Smooth muscle cell of the brain vasculature (primary cell): ENCODE measurements around the gene ZNF106.

ENCODE experiments used
- DNase-seq: peaks from one replicate; pipeline ENCODE4 v3.0.0-alpha.2; 2012; ENCODE audit warnings: low read depth, low spot score

The ZNF106 gene

GRCh38 chr15:42474827-42475226 lies 16.1 kb downstream of the ZNF106 start:
- no peak for DNase-seq

DNA sequence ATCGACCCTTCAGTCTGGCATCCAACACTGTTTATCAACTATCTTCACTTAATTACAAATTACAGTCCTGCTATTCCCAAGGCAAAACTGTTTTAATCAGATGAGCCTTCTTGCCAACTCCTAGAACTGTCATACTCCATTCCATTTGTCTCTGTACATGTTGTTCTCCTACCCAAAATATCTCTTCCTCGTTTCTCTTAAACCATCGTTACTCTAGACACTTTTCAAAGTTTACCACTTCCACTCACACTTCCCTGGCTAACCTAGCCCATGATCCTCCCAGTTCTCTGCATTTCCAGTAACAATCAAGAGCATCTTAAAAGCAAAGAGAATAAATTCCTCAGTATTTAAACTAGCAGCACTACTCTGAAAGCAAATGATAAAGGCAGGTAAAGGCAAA lies 19.9 kb downstream of the ZNF106 start:
- no peak for DNase-seq

DNA sequence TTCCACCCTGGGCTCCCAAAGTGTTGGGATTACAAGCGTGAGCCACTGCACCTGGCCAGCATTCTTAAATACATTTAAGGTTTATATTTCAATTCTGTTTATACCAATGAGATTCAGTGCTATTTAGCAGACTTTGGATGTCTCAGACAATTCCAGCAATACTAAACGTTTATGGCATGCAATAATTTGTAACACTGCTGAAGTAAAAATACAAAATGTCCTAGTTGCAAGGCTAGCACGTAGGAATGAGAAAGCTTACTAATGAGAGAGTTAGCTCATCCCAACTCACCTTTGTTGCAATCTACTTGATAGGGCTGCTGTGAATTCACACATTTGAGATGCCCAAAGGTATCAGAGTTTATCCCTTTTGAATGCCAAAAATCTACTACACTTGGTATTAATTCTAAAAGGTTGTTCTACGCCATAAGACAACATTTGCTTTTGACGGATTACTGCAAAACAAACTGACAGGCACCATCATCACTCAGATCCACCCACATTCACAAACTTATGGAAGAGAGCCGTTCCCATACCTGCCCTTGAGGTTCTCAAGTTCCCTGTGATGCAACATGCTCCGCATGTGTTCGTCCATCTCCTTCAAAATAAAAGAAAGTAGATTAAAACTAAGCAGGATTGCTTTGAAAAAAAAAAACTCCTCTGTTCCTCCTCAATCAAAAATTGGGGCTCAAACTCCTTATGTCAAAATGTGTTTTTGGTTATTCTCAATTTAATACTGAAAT lies 25.3 kb downstream of the ZNF106 start:
- no peak for DNase-seq

- DNase-seq: no peak
These were observed 29.7 kb downstream of the ZNF106 start for GRCh38 chr15:42461261-42461660.

GRCh38 chr15:42457445-42458442 lies 33.2 kb downstream of the ZNF106 start:
- DNase-seq: peak; percentile 88

DNA sequence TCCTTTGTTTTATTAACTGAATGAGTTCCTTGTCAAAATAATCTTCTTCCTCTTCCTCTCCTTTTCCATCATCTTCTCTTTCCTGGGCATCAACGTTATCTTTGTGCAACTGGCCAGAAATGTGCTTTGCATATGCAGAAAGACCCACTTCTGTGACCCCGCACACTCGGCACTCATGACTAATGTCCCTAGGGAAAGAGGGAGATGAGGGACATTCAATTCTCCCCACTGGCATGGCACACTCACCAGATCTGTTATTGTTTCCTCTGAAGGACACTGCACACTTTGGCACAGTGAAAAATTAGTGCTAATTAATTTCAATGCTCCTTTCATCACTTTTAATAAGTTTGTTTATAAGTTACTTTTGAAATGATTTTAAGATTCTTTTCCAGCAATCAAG lies 34.0 kb downstream of the ZNF106 start:
- DNase-seq: no peak

DNA sequence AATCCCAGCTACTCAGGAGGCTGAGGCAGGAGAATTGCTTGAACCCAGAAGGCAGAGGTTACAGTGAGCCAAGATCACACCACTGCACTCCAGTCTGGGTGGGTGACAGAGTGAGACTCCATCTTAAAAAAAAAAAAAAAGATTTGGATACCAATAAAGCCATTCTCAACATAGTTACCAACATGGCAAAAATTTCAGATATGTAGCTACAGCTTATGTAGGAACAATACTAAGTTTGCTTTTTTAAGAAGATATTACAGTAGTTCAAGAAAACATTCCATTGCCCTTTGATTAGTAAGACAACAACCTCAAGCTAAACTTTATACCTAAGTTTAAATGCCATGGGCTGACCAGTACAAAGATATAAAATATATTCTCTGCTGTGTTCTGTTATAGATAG lies 34.4 kb downstream of the ZNF106 start:
- DNase-seq: no peak

- DNase-seq: no peak
These were observed 37.1 kb downstream of the ZNF106 start for GRCh38 chr15:42453826-42454225.

GRCh38 chr15:42450425-42450790 lies 40.5 kb downstream of the ZNF106 start:
- no peak for DNase-seq

- no peak for DNase-seq
These were observed 41.0 kb downstream of the ZNF106 start for GRCh38 chr15:42449770-42450424.

- no peak for DNase-seq
These were observed 42.7 kb downstream of the ZNF106 start for GRCh38 chr15:42448281-42448680.

DNA sequence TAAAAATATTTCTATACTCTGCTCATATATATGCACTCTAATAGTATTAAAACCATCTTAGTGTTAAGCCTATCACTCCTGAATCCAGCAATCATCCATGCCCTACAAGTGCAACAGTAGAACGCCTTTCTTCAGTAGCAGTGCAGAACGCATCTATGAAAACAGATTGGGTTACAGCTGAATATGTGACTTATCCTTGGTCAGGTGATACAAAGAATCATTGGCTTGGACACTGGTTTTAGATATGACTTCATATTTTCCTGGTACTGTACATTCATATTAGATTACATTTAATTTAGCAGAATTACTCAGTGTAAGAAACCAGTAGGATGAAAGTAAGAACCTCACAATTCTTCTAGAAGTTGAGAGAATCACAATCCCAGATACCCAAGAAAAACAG lies 43.3 kb downstream of the ZNF106 start:
- DNase-seq: no peak

DNA sequence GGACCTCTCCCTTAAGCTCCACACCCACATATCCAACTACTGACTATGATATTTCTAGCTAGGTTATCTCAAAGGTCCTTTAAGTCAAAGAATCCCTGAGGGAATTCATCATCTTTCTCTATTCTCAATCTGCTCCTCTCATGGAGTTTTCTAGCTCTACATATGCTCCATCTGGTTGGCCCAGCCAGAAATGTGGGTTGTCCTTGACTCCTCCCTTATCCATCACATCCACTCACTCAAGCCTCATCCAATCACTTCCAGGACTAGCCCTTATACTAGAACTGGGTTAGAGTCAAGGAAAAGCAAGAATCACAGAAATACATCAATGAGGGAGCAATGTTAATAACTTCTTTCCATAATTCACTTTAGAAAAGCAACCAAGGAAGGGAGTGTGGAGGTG lies 45.4 kb downstream of the ZNF106 start:
- DNase-seq: no peak

DNA sequence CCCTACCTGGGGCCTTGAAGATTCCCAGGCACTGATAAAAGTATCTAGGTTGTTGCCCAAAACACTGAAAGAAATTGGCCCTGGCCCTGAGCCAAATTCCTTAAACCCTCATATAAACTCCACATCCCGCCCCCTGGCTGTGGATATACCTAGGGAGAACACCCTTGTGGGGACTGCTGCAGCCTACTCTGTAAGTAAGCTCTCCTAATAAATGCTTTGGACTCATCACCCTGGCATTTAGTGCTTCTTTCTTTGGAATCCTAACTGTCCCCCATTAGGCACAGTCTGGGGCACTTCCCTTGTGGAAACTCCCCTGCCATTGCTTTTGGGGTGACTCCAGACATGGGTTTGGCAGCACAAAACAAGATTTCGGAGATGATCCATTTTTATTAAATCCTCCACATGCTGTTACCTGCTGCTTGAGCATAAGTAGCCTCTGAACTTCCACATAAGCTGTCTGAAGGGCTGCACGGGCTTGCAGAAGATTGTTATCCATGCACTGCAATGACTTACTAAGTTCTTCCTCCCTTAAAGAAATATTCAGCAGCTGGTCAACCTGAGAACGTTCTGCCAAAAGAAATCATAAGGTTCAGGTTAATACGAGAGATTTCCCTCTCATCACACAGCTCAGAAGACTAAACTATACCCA lies 46.4 kb downstream of the ZNF106 start:
- no peak for DNase-seq

DNA sequence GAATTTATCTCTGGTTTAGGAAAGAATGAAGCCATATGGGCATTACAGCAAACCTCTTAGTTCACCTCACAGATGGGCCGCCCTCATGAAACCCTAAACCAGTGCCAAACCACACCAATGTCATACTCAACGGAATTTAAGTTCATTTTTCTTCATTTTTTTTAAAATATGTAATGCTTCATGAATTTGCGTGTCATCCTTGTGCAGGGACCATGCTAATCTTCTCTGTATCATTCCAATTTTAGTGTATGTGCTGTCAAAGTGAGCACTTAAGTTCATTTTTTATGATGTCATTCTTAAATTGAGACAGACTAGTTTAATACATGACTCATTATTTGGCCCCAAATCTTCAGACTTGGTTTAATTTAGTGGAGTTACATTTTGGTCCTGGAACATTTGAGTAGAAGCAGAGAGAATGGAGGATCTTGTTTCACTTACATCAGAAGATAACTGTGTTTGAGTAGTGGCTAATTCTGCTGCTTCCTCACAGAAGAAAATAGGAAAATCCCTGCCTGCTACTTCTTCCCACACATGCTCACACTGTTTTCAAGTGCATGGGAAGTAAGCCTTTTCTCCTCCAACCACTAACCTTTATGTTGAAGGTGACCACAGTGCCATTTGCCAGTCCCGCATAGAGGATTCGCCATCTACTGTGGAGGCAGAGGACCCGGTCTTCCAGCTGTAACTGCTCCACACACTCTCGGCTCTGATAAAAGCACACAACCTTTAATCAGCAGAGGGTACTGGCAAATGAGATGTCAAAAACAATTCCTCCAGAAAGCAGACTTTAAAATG lies 63.3 kb downstream of the ZNF106 start:
- no peak for DNase-seq

DNA sequence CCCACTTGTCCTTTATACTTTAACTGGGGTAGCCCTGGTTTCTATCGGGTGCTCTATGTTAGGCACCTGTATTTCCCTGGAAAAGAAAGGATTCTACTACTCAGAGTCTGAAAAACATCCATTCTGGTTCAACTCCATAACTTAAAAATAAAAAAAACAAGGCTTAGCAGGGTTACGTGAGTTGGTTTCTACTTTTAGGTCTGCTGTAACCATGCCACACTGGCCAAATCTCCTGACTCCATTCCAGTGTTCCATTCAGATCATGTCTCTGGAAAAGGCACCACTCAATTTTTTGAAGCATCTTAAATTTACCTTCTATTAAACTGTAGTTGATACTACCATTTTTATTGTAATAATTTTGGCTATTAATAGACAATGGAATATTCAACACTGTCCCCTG lies 69.6 kb downstream of the ZNF106 start:
- no peak for DNase-seq

- no peak for DNase-seq
These were observed 71.6 kb downstream of the ZNF106 start for GRCh38 chr15:42419369-42419768.

- DNase-seq: no peak
These were observed 77.0 kb downstream of the ZNF106 start for GRCh38 chr15:42413920-42414319.

- DNase-seq: no peak
These were observed 79.1 kb downstream of the ZNF106 start for GRCh38 chr15:42411884-42412283.

- no peak for DNase-seq
These were observed 81.9 kb downstream of the ZNF106 start for GRCh38 chr15:42409011-42409410.

GRCh38 chr15:42408178-42408577 lies 82.8 kb downstream of the ZNF106 start:
- DNase-seq: no peak
